ENCODE data around the gene CDKN2A.

CDKN2A gene

DNA sequence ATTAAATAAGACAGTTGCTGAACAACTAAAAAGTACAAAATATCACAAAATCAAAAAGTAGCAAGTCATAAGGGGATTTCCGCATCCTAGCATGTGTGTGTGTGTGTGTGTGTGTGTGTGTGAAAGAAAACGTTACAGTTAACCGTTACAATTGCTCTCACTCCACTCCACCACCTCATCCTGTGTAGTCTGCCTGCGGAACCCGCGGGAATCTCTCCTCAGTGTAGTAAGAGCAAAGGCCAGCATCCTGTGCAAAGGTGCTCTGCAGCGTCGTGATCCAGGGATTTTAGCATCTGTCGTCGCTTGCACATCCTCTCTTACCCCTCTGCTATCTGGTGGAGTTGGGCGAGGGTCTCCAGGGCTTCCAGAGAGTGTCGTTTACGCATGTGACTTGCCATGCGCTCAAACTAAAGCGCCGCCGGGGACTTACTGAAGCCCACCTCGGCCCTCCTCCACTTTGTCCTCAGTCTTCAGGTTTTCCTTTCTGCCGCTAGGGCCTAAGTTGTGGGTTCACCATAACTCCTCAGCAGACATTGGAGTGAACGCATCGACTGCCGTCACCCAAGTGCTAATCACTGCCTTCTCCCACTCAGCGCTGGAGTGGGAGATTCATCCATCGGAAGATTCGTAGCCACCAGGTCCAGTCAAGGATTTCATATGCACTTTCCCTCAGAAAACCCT lies 11.0 kb upstream of the CDKN2A start:
- Histone ChIP-seq H3K36me3 (ENCODE audit: insufficient read depth, low read length) (peaks cover 4% of the 10 kb centered on the region; the same call in 1 of the 2 replicates), H3K27me3 (ENCODE audit: insufficient read depth, low read length, poor library complexity, severe bottlenecking) (no peaks in the 10 kb centered on the region), H3K4me2 (ENCODE audit: low read depth, low read length, poor library complexity, severe bottlenecking) (no peak overlapping the region), H3K79me2 (ENCODE audit: insufficient read depth, low read length) (peaks cover 64% of the 10 kb centered on the region), H3F3A (ENCODE audit: low read depth) (no peaks in the 10 kb centered on the region), H3K4me3 (ENCODE audit: low read length, poor library complexity, severe bottlenecking) (no peak overlapping the region), H3K9me3 (ENCODE audit: insufficient read depth, low read depth, low read length) (no peaks in the 10 kb centered on the region), H3K9me2 (replicated peaks; ENCODE audit: low read depth, low read length) (no peaks in the 10 kb centered on the region), H2AFZ (ENCODE audit: low read length) (no peak overlapping the region), H4K20me1 (ENCODE audit: insufficient read depth, low read length, poor library complexity, severe bottlenecking) (peaks cover 18% of the 10 kb centered on the region), H3K9ac (ENCODE audit: low read depth, low read length, poor library complexity, severe bottlenecking) (no peak overlapping the region), H3K4me1 (ENCODE audit: insufficient read depth, low read length, poor library complexity, severe bottlenecking) (peaks cover 13% of the 10 kb centered on the region)
- no peak for TF ChIP-seq EZH2phosphoT487 (IDR thresholded peaks at IDR 0.05; ENCODE audit: borderline replicate concordance)
- TF ChIP-seq, protein P1, sequence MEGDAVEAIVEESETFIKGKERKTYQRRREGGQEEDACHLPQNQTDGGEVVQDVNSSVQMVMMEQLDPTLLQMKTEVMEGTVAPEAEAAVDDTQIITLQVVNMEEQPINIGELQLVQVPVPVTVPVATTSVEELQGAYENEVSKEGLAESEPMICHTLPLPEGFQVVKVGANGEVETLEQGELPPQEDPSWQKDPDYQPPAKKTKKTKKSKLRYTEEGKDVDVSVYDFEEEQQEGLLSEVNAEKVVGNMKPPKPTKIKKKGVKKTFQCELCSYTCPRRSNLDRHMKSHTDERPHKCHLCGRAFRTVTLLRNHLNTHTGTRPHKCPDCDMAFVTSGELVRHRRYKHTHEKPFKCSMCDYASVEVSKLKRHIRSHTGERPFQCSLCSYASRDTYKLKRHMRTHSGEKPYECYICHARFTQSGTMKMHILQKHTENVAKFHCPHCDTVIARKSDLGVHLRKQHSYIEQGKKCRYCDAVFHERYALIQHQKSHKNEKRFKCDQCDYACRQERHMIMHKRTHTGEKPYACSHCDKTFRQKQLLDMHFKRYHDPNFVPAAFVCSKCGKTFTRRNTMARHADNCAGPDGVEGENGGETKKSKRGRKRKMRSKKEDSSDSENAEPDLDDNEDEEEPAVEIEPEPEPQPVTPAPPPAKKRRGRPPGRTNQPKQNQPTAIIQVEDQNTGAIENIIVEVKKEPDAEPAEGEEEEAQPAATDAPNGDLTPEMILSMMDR (conservative IDR thresholded peaks at IDR 0.05; ENCODE audit: low read length) = no peak

DNA sequence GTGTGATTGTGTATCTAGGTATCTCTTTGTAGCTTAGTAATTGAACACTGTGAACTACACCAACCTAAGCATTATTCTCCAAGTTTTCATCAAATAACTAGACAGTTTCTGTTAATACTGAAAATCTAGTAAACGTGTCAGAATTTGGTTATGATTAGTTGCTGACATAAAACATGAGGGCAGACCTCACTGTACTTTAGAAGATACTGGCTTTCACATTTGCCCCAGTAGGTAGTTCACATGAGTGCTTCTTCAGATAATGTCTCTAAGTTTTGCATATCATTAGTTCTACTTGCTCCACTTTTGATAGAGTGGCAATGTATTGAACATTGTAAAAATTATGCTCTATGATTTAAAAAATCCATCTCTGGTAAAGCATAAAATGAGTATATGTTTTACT lies 7.8 kb upstream of the CDKN2A start:
- peak overlapping the region; percentile 65 for H3K4me2 ChIP-seq (ENCODE audit: low read depth, low read length, poor library complexity, severe bottlenecking)
- TF ChIP-seq EZH2phosphoT487 (IDR thresholded peaks at IDR 0.05; ENCODE audit: borderline replicate concordance) = no peak
- TF ChIP-seq, protein P1 (conservative IDR thresholded peaks at IDR 0.05; ENCODE audit: low read length) = no peak
- peaks cover 82% of the 10 kb centered on the region for H3K79me2 ChIP-seq (ENCODE audit: insufficient read depth, low read length)
- peak overlapping the region; percentile 35 for H3K4me3 ChIP-seq (ENCODE audit: low read length, poor library complexity, severe bottlenecking)
- no peaks in the 10 kb centered on the region for H3K27me3 ChIP-seq (ENCODE audit: insufficient read depth, low read length, poor library complexity, severe bottlenecking)
- peaks cover 23% of the 10 kb centered on the region for H4K20me1 ChIP-seq (ENCODE audit: insufficient read depth, low read length, poor library complexity, severe bottlenecking)
- no peak overlapping the region for H3K9ac ChIP-seq (ENCODE audit: low read depth, low read length, poor library complexity, severe bottlenecking)
- H2AFZ ChIP-seq (ENCODE audit: low read length) = no peak overlapping the region
- no peaks in the 10 kb centered on the region for H3K9me3 ChIP-seq (ENCODE audit: insufficient read depth, low read depth, low read length)
- H3F3A ChIP-seq (ENCODE audit: low read depth) = no peaks in the 10 kb centered on the region
- peaks cover 25% of the 10 kb centered on the region for H3K4me1 ChIP-seq (ENCODE audit: insufficient read depth, low read length, poor library complexity, severe bottlenecking)
- H3K36me3 ChIP-seq (ENCODE audit: insufficient read depth, low read length) = peaks cover 4% of the 10 kb centered on the region; the same call in 1 of the 2 replicates
- H3K9me2 ChIP-seq (replicated peaks; ENCODE audit: low read depth, low read length) = no peaks in the 10 kb centered on the region

DNA sequence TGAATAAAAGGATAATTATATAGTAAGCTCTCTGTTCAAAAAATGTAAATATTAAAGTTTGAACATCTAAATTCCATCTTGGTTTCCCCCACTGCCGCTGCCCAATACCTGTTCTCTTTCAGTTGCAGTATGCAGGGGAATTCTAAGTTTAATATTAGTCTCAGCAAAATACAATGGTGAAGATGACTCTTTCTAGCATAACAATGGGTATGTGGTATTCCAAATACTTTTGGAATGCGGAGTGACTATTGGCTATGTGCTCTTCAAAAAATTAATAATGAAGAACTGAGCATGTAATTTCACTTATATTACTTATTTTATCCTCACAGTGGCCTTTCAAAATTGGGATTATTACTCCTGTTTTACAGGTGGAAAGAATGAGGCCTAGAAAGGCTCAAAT lies 3.8 kb upstream of the CDKN2A start:
- peaks cover 75% of the 10 kb centered on the region for H3K79me2 ChIP-seq (ENCODE audit: insufficient read depth, low read length)

More for the DNA sequence above, 3.8 kb upstream of the CDKN2A start:
- Histone ChIP-seq H3K9me2 (replicated peaks; ENCODE audit: low read depth, low read length) (no peaks in the 10 kb centered on the region), H3K9me3 (ENCODE audit: insufficient read depth, low read depth, low read length) (no peaks in the 10 kb centered on the region), H3K36me3 (ENCODE audit: insufficient read depth, low read length) (no peaks in the 10 kb centered on the region), H3K27me3 (ENCODE audit: insufficient read depth, low read length, poor library complexity, severe bottlenecking) (no peaks in the 10 kb centered on the region), H3K9ac (ENCODE audit: low read depth, low read length, poor library complexity, severe bottlenecking) (no peak overlapping the region), H3K4me2 (ENCODE audit: low read depth, low read length, poor library complexity, severe bottlenecking) (peak overlapping the region; percentile 84), H4K20me1 (ENCODE audit: insufficient read depth, low read length, poor library complexity, severe bottlenecking) (peaks cover 23% of the 10 kb centered on the region), H2AFZ (ENCODE audit: low read length) (no peak overlapping the region), H3K4me1 (ENCODE audit: insufficient read depth, low read length, poor library complexity, severe bottlenecking) (peaks cover 30% of the 10 kb centered on the region), H3K4me3 (ENCODE audit: low read length, poor library complexity, severe bottlenecking) (peak overlapping the region; percentile 99), H3F3A (ENCODE audit: low read depth) (no peaks in the 10 kb centered on the region)
- TF ChIP-seq, protein P1 (conservative IDR thresholded peaks at IDR 0.05; ENCODE audit: low read length) = no peak
- no peak for TF ChIP-seq EZH2phosphoT487 (IDR thresholded peaks at IDR 0.05; ENCODE audit: borderline replicate concordance)

All from Loucy (cell line).